Chondrocyte (in vitro differentiated cells): ENCODE data around the gene ISG15. TPM values are rescaled to one million over a fixed set of nuclear protein-coding genes. Genes with fewer than 3 reads are reported as not detected.

Experiments used
- DNase-seq: peaks from one replicate; pipeline ENCODE4 v3.0.0; 2021; ENCODE audit warnings: mixed read lengths, low spot score
- H3K27ac Mint-ChIP-seq: one replicate; pipeline ENCODE4 v1.8.0; 2021; ENCODE audit warnings: mild to moderate bottlenecking, moderate library complexity, mixed read lengths; ENCODE audit not compliant: unreplicated experiment
- H3K27me3 Mint-ChIP-seq: 2 replicates; pipeline ENCODE4 v1.8.0; 2021; ENCODE audit warnings: low read depth, mixed read lengths
- H3K36me3 Mint-ChIP-seq: 2 replicates; pipeline ENCODE4 v1.8.0; 2021; ENCODE audit warnings: low read depth, mixed read lengths
- H3K4me1 Mint-ChIP-seq: 2 replicates; pipeline ENCODE4 v1.8.0; 2021; ENCODE audit warnings: low read depth, mild to moderate bottlenecking, mixed read lengths
- H3K4me3 Mint-ChIP-seq: one replicate; pipeline ENCODE4 v1.8.0; 2021; ENCODE audit warnings: mild to moderate bottlenecking, moderate library complexity, mixed read lengths; ENCODE audit not compliant: unreplicated experiment
- H3K9me3 Mint-ChIP-seq: 2 replicates; pipeline ENCODE4 v1.8.0; 2021; ENCODE audit warnings: low read depth, mixed read lengths
- total RNA-seq: library from RNA; stranded (reverse); gene quantifications from 3 replicates; pipeline ENCODE4 v1.2.1, GENCODE V29; 2021
- TF ChIP-seq, protein P1 (sequence below): fragments of 200-600 bp; sonication (generic); IDR thresholded peaks from 2 replicates; pipeline ENCODE4 v1.5.0; 2021; ENCODE audit warnings: antibody characterized with exemption, mild to moderate bottlenecking, moderate library complexity

The ISG15 gene
- total RNA-seq, 1 donor from 2014 or later: 42.2 TPM

DNA sequence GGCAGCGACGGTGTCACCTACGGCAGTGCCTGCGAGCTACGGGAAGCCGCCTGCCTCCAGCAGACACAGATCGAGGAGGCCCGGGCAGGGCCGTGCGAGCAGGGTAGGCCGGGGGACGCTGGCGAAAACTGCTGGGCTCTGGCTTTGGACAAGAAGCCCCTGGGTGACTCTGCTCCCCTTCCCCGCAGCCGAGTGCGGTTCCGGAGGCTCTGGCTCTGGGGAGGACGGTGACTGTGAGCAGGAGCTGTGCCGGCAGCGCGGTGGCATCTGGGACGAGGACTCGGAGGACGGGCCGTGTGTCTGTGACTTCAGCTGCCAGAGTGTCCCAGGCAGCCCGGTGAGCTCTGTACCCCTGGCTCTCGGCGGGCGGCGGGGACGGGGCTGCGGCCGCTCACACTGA, 30.6 kb downstream of the ISG15 start:
- no peak for DNase-seq
- Mint-ChIP-seq H3K36me3 (peaks cover 13% of the 10 kb centered on the region), H3K27me3 (no peaks in the 10 kb centered on the region), H3K27ac (no peak overlapping the region), H3K4me3 (no peak overlapping the region), H3K9me3 (no peaks in the 10 kb centered on the region), H3K4me1 (peaks cover 8% of the 10 kb centered on the region)
- TF ChIP-seq, protein P1, sequence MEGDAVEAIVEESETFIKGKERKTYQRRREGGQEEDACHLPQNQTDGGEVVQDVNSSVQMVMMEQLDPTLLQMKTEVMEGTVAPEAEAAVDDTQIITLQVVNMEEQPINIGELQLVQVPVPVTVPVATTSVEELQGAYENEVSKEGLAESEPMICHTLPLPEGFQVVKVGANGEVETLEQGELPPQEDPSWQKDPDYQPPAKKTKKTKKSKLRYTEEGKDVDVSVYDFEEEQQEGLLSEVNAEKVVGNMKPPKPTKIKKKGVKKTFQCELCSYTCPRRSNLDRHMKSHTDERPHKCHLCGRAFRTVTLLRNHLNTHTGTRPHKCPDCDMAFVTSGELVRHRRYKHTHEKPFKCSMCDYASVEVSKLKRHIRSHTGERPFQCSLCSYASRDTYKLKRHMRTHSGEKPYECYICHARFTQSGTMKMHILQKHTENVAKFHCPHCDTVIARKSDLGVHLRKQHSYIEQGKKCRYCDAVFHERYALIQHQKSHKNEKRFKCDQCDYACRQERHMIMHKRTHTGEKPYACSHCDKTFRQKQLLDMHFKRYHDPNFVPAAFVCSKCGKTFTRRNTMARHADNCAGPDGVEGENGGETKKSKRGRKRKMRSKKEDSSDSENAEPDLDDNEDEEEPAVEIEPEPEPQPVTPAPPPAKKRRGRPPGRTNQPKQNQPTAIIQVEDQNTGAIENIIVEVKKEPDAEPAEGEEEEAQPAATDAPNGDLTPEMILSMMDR: no peak

DNA sequence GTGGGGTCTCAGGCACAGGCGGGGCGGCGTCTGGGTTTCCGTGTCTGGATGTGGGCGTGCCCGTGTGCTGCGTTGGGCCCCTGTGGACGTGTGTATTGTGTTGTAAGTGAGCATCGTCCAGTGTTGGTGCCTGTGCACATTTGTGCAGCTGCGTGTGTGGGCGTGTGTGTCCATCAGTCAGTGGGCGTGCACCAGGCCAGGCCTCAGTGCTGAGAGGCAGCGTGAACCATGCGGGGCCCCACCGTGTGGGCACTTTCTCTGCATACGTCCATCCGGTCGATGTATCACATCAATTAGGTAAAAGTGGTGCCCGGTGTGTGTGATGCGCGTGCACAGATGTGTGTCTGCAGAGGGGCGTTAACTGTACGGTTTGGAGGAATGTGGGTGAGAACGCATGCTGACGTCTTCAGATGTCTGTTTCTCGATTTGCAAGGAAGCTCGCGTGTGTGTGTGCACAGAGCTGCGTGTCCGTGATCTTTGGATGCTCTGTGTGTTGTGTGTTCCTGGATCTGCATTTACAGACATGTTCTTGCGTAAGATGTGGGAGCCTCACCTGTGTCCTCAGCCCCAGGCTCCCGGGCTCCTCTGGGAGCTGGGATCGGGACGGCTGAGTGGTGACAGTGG, 31.3 kb downstream of the ISG15 start:
- Mint-ChIP-seq H3K27ac (no peak overlapping the region), H3K9me3 (no peaks in the 10 kb centered on the region)

DNA sequence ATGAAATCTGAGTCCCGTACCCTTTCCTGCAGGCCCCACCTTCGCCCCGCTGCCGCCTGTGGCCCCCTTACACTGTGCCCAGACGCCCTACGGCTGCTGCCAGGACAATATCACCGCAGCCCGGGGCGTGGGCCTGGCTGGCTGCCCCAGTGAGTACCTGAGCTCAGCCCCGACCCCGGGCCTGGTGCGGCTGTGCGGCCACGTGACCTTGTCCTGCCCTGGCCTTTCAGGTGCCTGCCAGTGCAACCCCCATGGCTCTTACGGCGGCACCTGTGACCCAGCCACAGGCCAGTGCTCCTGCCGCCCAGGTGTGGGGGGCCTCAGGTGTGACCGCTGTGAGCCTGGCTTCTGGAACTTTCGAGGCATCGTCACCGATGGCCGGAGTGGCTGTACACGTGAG, 31.8 kb downstream of the ISG15 start:
- DNase-seq: no peak
- Mint-ChIP-seq H3K4me3 (no peak overlapping the region), H3K9me3 (no peaks in the 10 kb centered on the region), H3K4me1 (peaks cover under 1% of the 10 kb centered on the region), H3K27me3 (no peaks in the 10 kb centered on the region), H3K27ac (no peak overlapping the region), H3K36me3 (peaks cover 13% of the 10 kb centered on the region)
- TF ChIP-seq, protein P1: no peak

More for the DNA sequence above, 31.3 kb downstream of the ISG15 start:
- H3K4me3 Mint-ChIP-seq: no peak overlapping the region
- DNase-seq: no peak
- TF ChIP-seq, protein P1: no peak
- H3K27me3 Mint-ChIP-seq: no peaks in the 10 kb centered on the region
- peaks cover 13% of the 10 kb centered on the region for H3K36me3 Mint-ChIP-seq
- H3K4me1 Mint-ChIP-seq: peaks cover 6% of the 10 kb centered on the region

DNA sequence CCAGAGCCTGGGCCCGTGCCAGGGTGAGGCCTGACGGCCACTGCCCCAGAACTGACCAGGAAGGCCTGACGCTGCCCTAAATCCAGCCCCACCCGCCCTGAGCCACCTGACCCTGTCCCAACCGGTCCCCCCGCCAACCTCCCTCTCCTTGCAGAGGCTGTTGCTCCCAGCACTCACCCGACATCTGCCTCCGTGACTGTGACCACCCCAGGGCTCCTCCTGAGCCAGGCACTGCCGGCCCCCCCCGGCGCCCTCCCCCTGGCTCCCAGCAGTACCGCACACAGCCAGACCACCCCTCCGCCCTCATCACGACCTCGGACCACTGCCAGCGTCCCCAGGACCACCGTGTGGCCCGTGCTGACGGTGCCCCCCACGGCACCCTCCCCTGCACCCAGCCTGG, 32.9 kb downstream of the ISG15 start:
- Mint-ChIP-seq H3K4me3 (no peak overlapping the region), H3K9me3 (no peaks in the 10 kb centered on the region), H3K4me1 (no peaks in the 10 kb centered on the region), H3K27ac (no peak overlapping the region), H3K27me3 (no peaks in the 10 kb centered on the region), H3K36me3 (peaks cover 15% of the 10 kb centered on the region)
- TF ChIP-seq, protein P1: no peak
- DNase-seq: no peak

DNA sequence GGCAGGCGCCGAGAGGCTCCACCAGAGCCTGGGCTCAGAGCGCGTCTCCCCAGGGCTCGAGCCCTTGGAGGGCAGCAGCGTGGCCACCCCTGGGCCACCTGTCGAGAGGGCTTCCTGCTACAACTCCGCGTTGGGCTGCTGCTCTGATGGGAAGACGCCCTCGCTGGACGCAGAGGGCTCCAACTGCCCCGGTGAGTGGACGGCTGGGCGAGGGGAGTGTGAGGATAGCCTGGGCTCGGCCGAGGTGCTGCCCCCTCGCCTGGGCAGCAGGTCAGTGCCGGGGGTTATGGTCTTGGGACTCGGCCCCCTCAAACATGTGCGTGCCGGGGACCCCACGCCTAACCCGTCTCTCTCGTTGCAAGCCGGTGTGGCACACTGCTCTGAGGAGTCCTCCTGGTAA, 33.5 kb downstream of the ISG15 start:
- no peak overlapping the region for H3K27ac Mint-ChIP-seq
- TF ChIP-seq, protein P1: no peak
- H3K4me1 Mint-ChIP-seq: no peaks in the 10 kb centered on the region
- peaks cover 15% of the 10 kb centered on the region for H3K36me3 Mint-ChIP-seq
- H3K27me3 Mint-ChIP-seq: no peaks in the 10 kb centered on the region
- H3K4me3 Mint-ChIP-seq: no peak overlapping the region
- no peaks in the 10 kb centered on the region for H3K9me3 Mint-ChIP-seq
- no peak for DNase-seq
